Panc1 (cell line): ENCODE measurements around the gene ARHGAP31. TPM values are rescaled to one million over a fixed set of nuclear protein-coding genes. Genes with fewer than 3 reads are reported as not detected.

Source experiments
- ATAC-seq: fragments of 200-7000 bp; cut with Tn5 transposase; 2 replicates; pipeline ENCODE4 v1.9.1; 2020; ENCODE audit warnings: mild to moderate bottlenecking, moderate library complexity
- BruUV-seq: library from RNA; stranded (reverse); fragments of 400-500 nt; replicated peaks from 2 replicates; lab custom pipeline; 2021; lab: Mats Ljungman, UMichigan
- CTCF ChIA-PET: fragments of 300-600 bp; sonication (Branson Sonifier 250); formaldehyde crosslinking; loops from one replicate; lab custom pipeline; 2022; ENCODE audit warnings: antibody characterized with exemption; lab: Charles Lee
- POLR2A ChIA-PET: fragments of 300-600 bp; sonication (Branson Sonifier 250); formaldehyde crosslinking; loops from one replicate; lab custom pipeline; 2022; ENCODE audit warnings: antibody characterized with exemption; lab: Charles Lee
- DNase-seq: peaks from one replicate; pipeline ENCODE4 v3.0.0-alpha.2; 2010; ENCODE audit warnings: low read depth, low spot score
- H3K27ac ChIP-seq: 2 replicates; pipeline ENCODE4 v1.5.1; 2011; ENCODE audit warnings: mild to moderate bottlenecking, low read length, inconsistent platforms
- H3K27me3 ChIP-seq: fragments of 200-500 bp; sonication (Bioruptor generic); 2 replicates; pipeline ENCODE4 v1.6.0; 2014; ENCODE audit warnings: low read length, inconsistent platforms; ENCODE audit not compliant: control insufficient read depth, insufficient read depth
- H3K36me3 ChIP-seq: fragments of 200-500 bp; sonication (Bioruptor generic); 2 replicates; pipeline ENCODE4 v1.5.1; 2014; ENCODE audit warnings: inconsistent platforms, mild to moderate bottlenecking, low read length, moderate library complexity; ENCODE audit not compliant: control insufficient read depth, insufficient read depth
- H3K4me1 ChIP-seq: 2 replicates; pipeline ENCODE4 v1.5.1; 2011; ENCODE audit warnings: inconsistent platforms, mild to moderate bottlenecking, low read length, moderate library complexity; ENCODE audit not compliant: control insufficient read depth, insufficient read depth
- H3K4me3 ChIP-seq, 2 experiments: 2 replicates each; pipeline ENCODE4 v1.5.1; 2011 to 2012; ENCODE audit warnings: low read depth in 2 of 2, low read length in 2 of 2, mild to moderate bottlenecking in 2 of 2, inconsistent platforms in 1 of 2, moderate library complexity in 1 of 2
- H3K9me3 ChIP-seq: fragments of 200-500 bp; sonication (Bioruptor generic); 2 replicates; pipeline ENCODE4 v1.5.1; 2014; ENCODE audit warnings: low read depth, mild to moderate bottlenecking, inconsistent platforms, low read length, moderate library complexity; ENCODE audit not compliant: control insufficient read depth, insufficient read depth
- CTCF ChIP-seq: fragments of 450-650 bp; IDR thresholded peaks from 2 replicates; pipeline ENCODE4 v1.5.1; 2017; ENCODE audit warnings: mild to moderate bottlenecking
- POLR2AphosphoS5 ChIP-seq: IDR thresholded peaks from 2 replicates; pipeline ENCODE4 v1.6.1; 2012; ENCODE audit warnings: mild to moderate bottlenecking, low read depth, low read length, moderate library complexity
- REST ChIP-seq, 2 experiments: IDR thresholded peaks; 2 replicates each; pipeline ENCODE4 v1.6.1; 2011 to 2012; ENCODE audit warnings: low read depth in 2 of 2, control low read depth in 1 of 2, low read length in 1 of 2, mild to moderate bottlenecking in 1 of 2, moderate library complexity in 1 of 2; ENCODE audit not compliant: insufficient read depth in 1 of 2
- SIN3A ChIP-seq: IDR thresholded peaks from 2 replicates; pipeline ENCODE4 v1.6.1; 2012; ENCODE audit warnings: low read depth, mild to moderate bottlenecking, low read length, moderate library complexity, borderline replicate concordance; ENCODE audit not compliant: insufficient read depth
- TCF7L2 ChIP-seq: IDR thresholded peaks from 2 replicates; pipeline ENCODE4 v1.6.1; 2011; ENCODE audit warnings: mild to moderate bottlenecking, low read depth, low read length, inconsistent platforms
- in situ Hi-C: cut with HindIII; loops from 2 replicates; pipeline ENCODE4 v1.10.0; 2016; ENCODE audit warnings: low sequenced_read_pairs, low pct_unique_long_range_greater_than_20kb
- intact Hi-C: fragments of 100-400 bp; cut with micrococcal nuclease; formaldehyde crosslinking; loops from one replicate; pipeline ENCODE4 v1.10.0; 2022; ENCODE audit not compliant: unreplicated experiment
- total RNA-seq: library from RNA; stranded (reverse); gene quantifications from one replicate; pipeline ENCODE4 v1.2.1, GENCODE V29; 2021; ENCODE audit not compliant: unreplicated experiment

The ARHGAP31 gene
- total RNA-seq, 1 experiment from 2014 or later, result 7.6 TPM

GRCh38 chr3:119293105-119293870 lies 895 bp upstream of the ARHGAP31 start:
- peaks cover 21% of the 10 kb centered on the region for H3K4me1 ChIP-seq
- CTCF ChIA-PET, result no interaction called here
- peak overlapping the region; percentile 70 to 87 for H3K4me3 ChIP-seq
- DNase-seq (no peak), ATAC-seq (peak; percentile 46; the same call in 1 of the 2 replicates)
- in situ Hi-C loops, result no loop called here
- POLR2A ChIA-PET, result interaction anchor here (1.0 kb wide), 1 partner anchor 10 kb away, joined by 5 read pairs; no protein-coding TSS in a partner anchor
- TF ChIP-seq CTCF (no peak), POLR2AphosphoS5 (no peak), SIN3A (no peak), TCF7L2 (no peak), REST (IDR thresholded peaks at IDR 0.05; ENCODE audit: insufficient read depth in 1 of 2, low read depth in 2 of 2, low read length in 1 of 2) (no peak)
- peak overlapping the region; percentile 77 for H3K27ac ChIP-seq
- no peaks in the 10 kb centered on the region for H3K27me3 ChIP-seq
- peaks cover under 1% of the 10 kb centered on the region; the same call in 1 of the 2 replicates for H3K9me3 ChIP-seq
- intact Hi-C loops, result no loop called here
- no peaks in the 10 kb centered on the region for H3K36me3 ChIP-seq
- no TSS peak for BruUV-seq

- Histone ChIP-seq H3K27ac (peak overlapping the region; percentile 77), H3K9me3 (no peaks in the 10 kb centered on the region), H3K27me3 (no peaks in the 10 kb centered on the region), H3K36me3 (no peaks in the 10 kb centered on the region), H3K4me3 (peak overlapping the region; percentile 70 to 87), H3K4me1 (peaks cover 21% of the 10 kb centered on the region)
- BruUV-seq, result TSS peak; percentile 50
- in situ Hi-C loops, result no loop called here
- TF ChIP-seq TCF7L2, result no peak
- no peak for TF ChIP-seq CTCF
- no peak for TF ChIP-seq POLR2AphosphoS5
- TF ChIP-seq SIN3A, result peak; percentile 61; the same call in 1 of the 2 replicates
- no peak for TF ChIP-seq REST (IDR thresholded peaks at IDR 0.05; ENCODE audit: insufficient read depth in 1 of 2, low read depth in 2 of 2, low read length in 1 of 2)
- ATAC-seq (peak; percentile 62), DNase-seq (no peak)
- POLR2A ChIA-PET, result interaction anchor here (1.0 kb wide), 1 partner anchor 8 kb away, joined by 5 read pairs; no protein-coding TSS in a partner anchor
- CTCF ChIA-PET, result interaction anchor here (1.4 kb wide), 1 partner anchor 54 kb away, joined by 3 read pairs; the partner anchor contains the start of gene B4GALT4
- intact Hi-C loops, result no loop called here
These were observed 801 bp downstream of the ARHGAP31 start for GRCh38 chr3:119294696-119295671.
